Sigmoid colon (tissue), 4 donors: ENCODE results near the gene EMP2.

Experiments
- EP300 ChIP-seq, 4 donors: sonication (generic); formaldehyde crosslinking; IDR thresholded peaks; one replicate each; pipeline ENCODE4 v1.6.1; 2017; ENCODE audit warnings: antibody characterized with exemption in 4 of 4
- POLR2A ChIP-seq, 2 donors: fragments of 450-650 bp; IDR thresholded peaks; one replicate each; pipeline ENCODE4 v1.6.1; 2016; ENCODE audit warnings: antibody characterized with exemption in 2 of 2, mild to moderate bottlenecking in 2 of 2, moderate library complexity in 2 of 2
- POLR2AphosphoS5 ChIP-seq, 4 donors: sonication (generic); formaldehyde crosslinking; IDR thresholded peaks; one replicate each; pipeline ENCODE4 v1.6.1; 2017; ENCODE audit warnings: antibody characterized with exemption in 4 of 4
- TF ChIP-seq, protein P1 (sequence below), 4 experiments: fragments of 450-650 bp in 3 of 4; fragments of 200-600 bp in 1 of 4; IDR thresholded peaks; one replicate each; pipeline ENCODE4 v1.5.1; 2016 to 2019; ENCODE audit warnings: antibody characterized with exemption in 4 of 4, mild to moderate bottlenecking in 3 of 4, moderate library complexity in 2 of 4

- TF ChIP-seq, protein P1, sequence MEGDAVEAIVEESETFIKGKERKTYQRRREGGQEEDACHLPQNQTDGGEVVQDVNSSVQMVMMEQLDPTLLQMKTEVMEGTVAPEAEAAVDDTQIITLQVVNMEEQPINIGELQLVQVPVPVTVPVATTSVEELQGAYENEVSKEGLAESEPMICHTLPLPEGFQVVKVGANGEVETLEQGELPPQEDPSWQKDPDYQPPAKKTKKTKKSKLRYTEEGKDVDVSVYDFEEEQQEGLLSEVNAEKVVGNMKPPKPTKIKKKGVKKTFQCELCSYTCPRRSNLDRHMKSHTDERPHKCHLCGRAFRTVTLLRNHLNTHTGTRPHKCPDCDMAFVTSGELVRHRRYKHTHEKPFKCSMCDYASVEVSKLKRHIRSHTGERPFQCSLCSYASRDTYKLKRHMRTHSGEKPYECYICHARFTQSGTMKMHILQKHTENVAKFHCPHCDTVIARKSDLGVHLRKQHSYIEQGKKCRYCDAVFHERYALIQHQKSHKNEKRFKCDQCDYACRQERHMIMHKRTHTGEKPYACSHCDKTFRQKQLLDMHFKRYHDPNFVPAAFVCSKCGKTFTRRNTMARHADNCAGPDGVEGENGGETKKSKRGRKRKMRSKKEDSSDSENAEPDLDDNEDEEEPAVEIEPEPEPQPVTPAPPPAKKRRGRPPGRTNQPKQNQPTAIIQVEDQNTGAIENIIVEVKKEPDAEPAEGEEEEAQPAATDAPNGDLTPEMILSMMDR (IDR thresholded peaks at IDR 0.05): no peak
- TF ChIP-seq POLR2AphosphoS5 (IDR thresholded peaks at IDR 0.05): no peak
- TF ChIP-seq POLR2A (IDR thresholded peaks at IDR 0.05): no peak
- no peak for TF ChIP-seq EP300 (IDR thresholded peaks at IDR 0.05)
These were observed 16.8 kb upstream of the EMP2 start for GRCh38 chr16:10597187-10597601.
